ENCODE measurements around the gene CLEC1A.

The CLEC1A gene

DNA sequence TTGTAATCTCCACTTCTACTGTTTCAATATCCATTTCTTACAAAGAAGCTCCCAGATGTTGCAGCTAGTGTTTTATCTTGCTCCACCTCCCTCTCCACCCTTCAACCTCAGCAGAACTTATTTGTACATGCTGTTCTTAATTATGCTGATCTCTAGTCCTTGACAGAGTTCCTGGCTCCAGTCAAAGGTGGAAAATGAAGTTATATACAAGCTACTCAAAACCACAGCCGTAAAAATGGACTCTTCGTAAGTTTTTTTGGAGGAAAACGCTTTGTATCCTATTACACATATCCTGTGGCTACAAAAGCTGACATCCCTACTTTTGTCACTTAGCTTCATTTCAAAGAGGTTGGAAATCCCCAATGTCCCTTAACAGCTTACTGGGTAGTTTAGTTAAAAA, 1.3 kb downstream of the CLEC1A start:
- no peak for DNase-seq

GRCh38 chr12:10095971-10096370, 2.8 kb downstream of the CLEC1A start:
- DNase-seq, result no peak

- no peak for DNase-seq
Observed at GRCh38 chr12:10094646-10095395, 4.0 kb downstream of the CLEC1A start.

DNA sequence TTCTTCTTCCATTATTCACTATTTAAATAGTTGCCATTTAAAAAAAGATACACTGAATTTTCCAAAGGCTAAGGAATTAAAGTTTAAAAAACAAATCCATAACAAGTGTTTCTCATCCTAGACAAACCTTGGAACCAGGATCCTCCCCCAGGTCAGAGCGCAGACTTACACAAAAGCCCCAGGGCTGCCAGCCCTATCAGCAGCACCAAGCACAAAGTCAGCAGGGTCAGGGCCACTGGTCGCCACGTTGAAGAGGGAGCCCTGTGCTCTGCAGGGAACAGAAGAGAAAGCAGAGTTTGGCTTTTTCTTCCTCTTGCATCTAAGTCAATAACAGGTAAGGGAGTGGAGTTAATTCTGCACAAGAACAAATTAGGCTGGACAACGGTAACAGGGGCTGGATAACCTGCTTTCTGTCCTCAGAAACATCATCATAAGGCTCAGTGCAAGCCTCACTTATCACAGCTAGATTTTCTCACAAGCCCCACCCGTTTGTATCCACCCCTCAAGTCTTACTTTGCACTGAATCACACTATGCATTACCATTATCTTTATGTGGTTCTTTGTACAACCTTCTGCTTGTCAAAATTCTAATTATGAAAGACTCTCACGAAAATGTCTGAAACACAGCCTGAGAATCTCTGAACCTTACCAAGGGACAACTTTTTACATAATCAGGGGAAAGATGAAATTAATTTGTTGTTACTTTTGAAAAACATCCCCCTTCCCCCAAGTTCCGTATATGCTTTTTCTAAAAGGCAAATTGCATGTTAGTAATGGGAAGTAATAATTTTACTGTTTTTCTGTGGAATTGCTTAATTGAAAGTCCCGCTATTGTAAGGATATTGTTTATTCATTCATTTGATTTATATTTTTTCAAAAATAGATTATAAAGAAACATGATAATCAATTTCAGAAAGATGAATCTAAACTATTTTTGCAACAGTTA, 9.6 kb downstream of the CLEC1A start:
- no peak for DNase-seq

DNA sequence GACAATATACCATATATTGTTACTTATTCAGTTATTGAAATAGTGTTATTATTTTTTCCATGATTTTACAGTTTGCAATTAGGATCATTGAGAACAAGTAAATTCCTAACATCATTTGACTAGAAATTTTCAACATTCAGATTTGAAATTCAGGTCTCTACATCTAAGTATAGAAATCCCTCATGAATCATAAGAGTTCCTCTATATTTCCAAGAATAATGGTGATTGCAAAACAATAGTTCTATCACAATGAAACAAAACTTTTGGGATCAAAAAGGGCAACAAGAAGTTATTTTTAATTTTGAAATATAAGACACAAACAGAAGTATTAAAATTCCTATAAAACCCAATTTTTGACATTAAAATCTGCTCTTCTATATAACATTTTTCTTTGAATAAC, 10.8 kb downstream of the CLEC1A start:
- DNase-seq, result no peak

DNA sequence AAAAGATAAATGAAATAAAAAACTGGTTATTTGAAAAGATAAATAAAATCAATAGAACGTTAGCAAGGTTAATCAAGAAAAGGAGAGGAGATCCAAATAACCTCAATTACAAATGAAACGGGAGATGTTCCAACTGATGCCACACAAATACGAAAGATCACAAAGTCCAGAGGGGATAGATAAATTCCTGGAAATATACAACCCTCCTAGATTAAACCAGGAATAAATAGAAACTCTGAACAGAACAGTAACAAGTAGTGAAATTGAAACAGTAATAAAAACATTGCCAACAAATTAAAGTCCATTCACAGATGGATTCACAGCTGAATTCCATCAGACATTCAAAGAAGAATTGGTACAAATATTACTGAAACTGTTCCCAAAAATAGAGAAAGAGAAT, 12.4 kb downstream of the CLEC1A start:
- no peak for DNase-seq

- DNase-seq, result no peak
Observed at GRCh38 chr12:10084733-10085132, 14.1 kb downstream of the CLEC1A start.

GRCh38 chr12:10082117-10082874, 16.5 kb downstream of the CLEC1A start:
- DNase-seq, result no peak

DNA sequence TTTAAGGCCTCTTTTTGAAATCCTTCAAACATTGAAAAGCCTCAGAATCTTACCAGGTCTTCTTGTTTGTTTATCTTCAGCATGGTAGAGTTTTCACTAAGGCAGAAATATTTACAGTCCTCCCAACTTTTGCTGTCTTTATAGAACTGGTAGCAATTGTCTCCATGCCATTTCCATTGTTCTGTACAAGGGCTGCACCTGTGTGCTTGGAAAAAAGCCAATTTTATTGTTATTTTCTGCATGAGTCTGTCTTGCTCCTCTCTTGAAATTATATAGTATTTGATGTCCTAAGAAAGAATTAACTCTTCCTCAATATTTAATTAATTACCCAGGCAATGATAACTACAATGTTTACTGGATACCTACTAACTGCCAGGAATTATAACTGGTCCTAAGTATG, 23.3 kb downstream of the CLEC1A start:
- peak; percentile 10 for DNase-seq

- DNase-seq, result no peak
Observed at GRCh38 chr12:10073261-10073660, 25.5 kb downstream of the CLEC1A start.

GRCh38 chr12:10072131-10072530, 26.7 kb downstream of the CLEC1A start:
- DNase-seq, result no peak

GRCh38 chr12:10070380-10070779, 28.4 kb downstream of the CLEC1A start:
- DNase-seq, result no peak

GRCh38 chr12:10069976-10070375, 28.8 kb downstream of the CLEC1A start:
- DNase-seq, result no peak

GRCh38 chr12:10069099-10069498, 29.7 kb downstream of the CLEC1A start:
- no peak for DNase-seq

DNA sequence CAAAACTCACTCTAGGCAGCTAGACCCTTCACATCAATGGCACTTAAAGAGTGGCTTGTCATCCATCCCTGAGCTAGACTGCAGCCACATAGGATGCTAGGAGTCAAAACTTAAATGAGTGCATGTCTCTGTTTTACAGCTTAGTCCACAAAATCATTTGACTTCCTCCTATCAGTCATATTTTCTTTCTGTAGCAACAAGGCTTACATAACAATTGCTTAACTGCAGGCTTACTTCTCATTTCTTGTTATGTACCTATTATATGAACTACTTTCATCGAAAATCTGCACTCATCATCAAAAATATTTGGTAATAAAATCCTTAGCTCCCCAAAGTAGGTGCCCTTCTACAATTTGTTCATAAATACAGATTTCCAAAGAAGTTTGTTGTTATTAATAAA, 30.1 kb downstream of the CLEC1A start:
- no peak for DNase-seq

DNA sequence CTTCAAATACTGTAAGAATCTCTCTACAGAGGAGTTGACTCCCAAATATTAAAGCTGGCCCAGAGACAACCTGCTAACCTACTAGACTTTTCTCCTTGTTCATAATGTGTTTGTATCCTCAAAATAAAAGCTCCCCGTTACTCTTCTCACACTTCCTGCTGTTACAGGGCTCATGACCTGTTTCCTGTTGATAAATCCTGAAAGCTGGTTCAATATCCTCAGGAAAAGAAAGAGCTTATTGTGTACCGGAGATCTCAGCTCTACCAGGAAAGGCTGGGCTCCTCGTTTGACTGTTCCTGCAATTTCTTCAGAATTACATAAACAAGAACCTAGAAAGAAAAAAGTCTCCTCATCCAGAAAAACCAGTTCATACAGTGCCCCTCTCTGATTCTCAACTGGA, 30.8 kb downstream of the CLEC1A start:
- DNase-seq, result no peak

- no peak for DNase-seq
Observed at GRCh38 chr12:10067264-10067663, 31.5 kb downstream of the CLEC1A start.

DNA sequence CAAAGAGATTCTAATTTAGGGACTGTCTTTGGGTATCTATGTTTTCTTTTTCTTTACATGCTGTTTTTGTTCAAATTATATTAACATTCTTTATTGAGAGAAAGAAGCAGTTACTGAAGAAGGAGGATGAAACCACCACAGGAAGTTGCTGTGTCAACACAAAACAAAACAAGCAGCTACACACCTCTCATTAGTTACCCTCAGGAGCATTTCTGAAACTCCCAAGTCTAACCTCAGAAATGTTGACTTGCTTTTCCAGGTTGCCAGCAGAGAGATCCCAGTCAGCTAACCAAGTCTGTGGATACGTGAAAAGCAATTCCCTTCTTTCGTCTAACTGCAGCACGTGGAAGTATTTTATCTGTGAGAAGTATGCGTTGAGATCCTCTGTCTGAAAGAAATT, 33.5 kb downstream of the CLEC1A start:
- DNase-seq, result no peak

- no peak for DNase-seq
Observed at GRCh38 chr12:10058387-10058786, 40.4 kb downstream of the CLEC1A start.

- DNase-seq, result no peak
Observed at GRCh38 chr12:10052193-10052913, 46.4 kb downstream of the CLEC1A start.

DNA sequence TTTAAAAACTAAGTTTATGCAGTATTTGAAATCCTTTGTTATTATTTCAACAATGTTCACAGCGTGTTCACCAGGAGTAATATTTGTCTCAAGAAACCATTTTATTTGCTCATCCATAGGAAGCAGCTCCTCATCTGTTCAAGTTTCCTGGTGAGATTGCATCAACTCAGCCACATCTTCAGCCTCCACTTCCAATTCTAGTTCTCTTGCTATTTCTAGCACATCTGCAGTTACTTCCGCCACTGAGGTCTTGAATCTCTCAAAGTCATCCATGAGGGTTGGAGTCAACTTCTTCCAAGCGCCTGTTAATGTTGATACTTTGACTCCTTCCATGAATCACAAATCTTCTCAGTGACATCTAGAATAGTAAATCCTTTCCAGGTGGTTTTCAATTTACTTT, 50.3 kb downstream of the CLEC1A start:
- DNase-seq, result no peak

DNA sequence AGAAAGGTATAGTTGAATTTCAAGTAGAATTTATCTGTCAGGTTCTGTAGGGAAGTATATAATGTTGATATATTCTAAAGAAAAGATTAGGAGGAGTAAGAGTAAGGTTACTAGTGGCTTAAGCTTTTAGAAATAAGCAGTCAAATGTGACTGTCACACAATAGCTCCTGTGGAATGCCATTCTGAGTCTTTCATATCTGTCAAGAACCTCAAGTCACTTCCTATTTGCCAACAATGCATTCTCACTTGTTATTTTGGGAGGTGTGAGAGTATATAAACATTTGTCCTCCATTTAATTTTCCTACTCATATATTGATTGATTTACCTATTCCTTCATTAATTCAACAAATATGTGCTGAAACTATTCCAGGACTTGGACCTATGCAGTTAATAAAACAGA, 56.6 kb downstream of the CLEC1A start:
- no peak for DNase-seq
